ENCODE data around the gene ASB10. TPM values are rescaled to one million over a fixed set of nuclear protein-coding genes. Genes with fewer than 3 reads are reported as not detected.

The ASB10 gene
- total and polyA plus RNA-seq, 2 donors (not counting 1 experiment from before 2014, with no cell fraction given), result not detected

DNA sequence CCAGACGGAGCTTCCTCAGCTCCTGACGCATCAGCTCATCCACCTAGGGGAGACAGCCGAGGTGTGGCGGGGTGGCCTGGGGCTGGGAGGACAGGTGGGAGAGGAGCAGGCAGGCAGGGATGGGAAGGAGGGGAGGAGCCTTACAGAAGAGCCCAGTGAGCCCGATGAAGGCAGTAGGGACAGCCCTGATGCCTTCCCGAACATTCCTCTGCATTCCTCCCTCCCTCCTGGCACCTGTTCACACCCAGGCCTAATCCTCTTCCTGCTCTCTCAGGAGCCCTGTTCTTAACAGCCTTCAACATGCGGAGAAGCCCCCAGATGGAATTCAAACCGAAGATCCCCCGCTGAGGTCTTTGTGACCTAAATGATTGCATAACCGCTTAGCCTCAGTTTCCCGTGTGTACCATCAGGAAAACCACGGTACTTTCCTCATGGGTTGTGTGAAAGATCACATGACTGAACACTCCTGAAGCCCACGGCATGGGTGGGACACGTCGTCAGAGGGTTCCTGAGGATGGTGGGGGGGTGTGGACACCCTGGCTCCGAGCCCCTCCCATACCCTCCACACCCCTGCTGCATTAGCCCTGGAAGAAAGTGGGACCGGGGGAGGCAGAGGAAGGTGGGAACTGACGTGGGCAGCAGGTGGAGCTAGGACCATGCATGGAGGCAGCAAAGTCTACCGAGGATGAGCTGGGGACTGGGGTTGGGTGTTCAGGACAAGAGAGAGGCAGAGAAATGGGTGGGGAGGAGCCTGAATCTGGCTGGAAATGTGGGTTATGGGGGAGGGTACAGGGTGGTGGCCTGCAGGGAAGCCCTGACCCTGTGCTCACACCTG is 8.8 kb upstream of the ASB10 start:
- ChIA-PET POLR2A (no interaction called here), CTCF (no interaction called here)
- 53% methylated on average over 10 of the region's 19 CpGs for WGBS (ENCODE audit: insufficient coverage)
- Mint-ChIP-seq H3K4me1 (no peaks in the 10 kb centered on the region), H3K4me3 (no peak overlapping the region), H3K27ac (no peak overlapping the region), H3K27me3 (peaks cover 2% of the 10 kb centered on the region), H3K9me3 (ENCODE audit: insufficient read depth) (no peaks in the 10 kb centered on the region)
- Histone ChIP-seq H3K27me3 (replicated peaks in 1 of 4; ENCODE audit: control extremely low read depth in 1 of 4, control insufficient read depth in 3 of 4, insufficient read depth in 4 of 4, low read length in 3 of 4) (peaks cover 0 to 14% (median 0%) of the 10 kb centered on the region in 4 experiments), H4K20me1 (ENCODE audit: control insufficient read depth, insufficient read depth, low read length, poor library complexity, severe bottlenecking) (no peaks in the 10 kb centered on the region), H3K4me2 (replicated peaks; ENCODE audit: low read depth, low read length, poor library complexity, severe bottlenecking) (no peak overlapping the region), H3K9ac (ENCODE audit: low read length) (no peak overlapping the region), H3K4me1 (ENCODE audit: control insufficient read depth in 2 of 2, insufficient read depth in 2 of 2, low read length in 2 of 2) (no peaks in the 10 kb centered on the region), H2AFZ (ENCODE audit: insufficient read depth, low read depth, low read length, poor library complexity, severe bottlenecking) (no peak overlapping the region), H3K79me2 (ENCODE audit: control insufficient read depth, insufficient read depth, low read length) (no peaks in the 10 kb centered on the region), H3K9me3 (ENCODE audit: control extremely low read depth in 1 of 3, control insufficient read depth in 2 of 3, insufficient read depth in 1 of 3, low read length in 2 of 3) (no peaks in the 10 kb centered on the region), H3K36me3 (replicated peaks in 1 of 2; ENCODE audit: control extremely low read depth in 1 of 2, control insufficient read depth in 1 of 2, extremely low read depth in 1 of 2, insufficient read depth in 2 of 2, low read length in 1 of 2) (no peaks in the 10 kb centered on the region), H3K4me3 (ENCODE audit: control extremely low read depth in 1 of 5, extremely low read depth in 1 of 5, insufficient read depth in 1 of 5, low read depth in 2 of 5, low read length in 4 of 5) (no peak overlapping the region), H3K27ac (ENCODE audit: low read length in 2 of 2) (no peak overlapping the region)
- intact Hi-C loops (cut with micrococcal nuclease), result no loop called here
- ATAC-seq (ENCODE audit: low read depth), result no peak
- no peak for DNase-seq
- TF ChIP-seq, protein P1, sequence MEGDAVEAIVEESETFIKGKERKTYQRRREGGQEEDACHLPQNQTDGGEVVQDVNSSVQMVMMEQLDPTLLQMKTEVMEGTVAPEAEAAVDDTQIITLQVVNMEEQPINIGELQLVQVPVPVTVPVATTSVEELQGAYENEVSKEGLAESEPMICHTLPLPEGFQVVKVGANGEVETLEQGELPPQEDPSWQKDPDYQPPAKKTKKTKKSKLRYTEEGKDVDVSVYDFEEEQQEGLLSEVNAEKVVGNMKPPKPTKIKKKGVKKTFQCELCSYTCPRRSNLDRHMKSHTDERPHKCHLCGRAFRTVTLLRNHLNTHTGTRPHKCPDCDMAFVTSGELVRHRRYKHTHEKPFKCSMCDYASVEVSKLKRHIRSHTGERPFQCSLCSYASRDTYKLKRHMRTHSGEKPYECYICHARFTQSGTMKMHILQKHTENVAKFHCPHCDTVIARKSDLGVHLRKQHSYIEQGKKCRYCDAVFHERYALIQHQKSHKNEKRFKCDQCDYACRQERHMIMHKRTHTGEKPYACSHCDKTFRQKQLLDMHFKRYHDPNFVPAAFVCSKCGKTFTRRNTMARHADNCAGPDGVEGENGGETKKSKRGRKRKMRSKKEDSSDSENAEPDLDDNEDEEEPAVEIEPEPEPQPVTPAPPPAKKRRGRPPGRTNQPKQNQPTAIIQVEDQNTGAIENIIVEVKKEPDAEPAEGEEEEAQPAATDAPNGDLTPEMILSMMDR (IDR thresholded peaks at IDR 0.05), result no peak
- no peak for TF ChIP-seq EZH2 (IDR thresholded peaks at IDR 0.05; ENCODE audit: borderline replicate concordance, insufficient read depth, low read depth, low read length, poor library complexity, severe bottlenecking)

DNA sequence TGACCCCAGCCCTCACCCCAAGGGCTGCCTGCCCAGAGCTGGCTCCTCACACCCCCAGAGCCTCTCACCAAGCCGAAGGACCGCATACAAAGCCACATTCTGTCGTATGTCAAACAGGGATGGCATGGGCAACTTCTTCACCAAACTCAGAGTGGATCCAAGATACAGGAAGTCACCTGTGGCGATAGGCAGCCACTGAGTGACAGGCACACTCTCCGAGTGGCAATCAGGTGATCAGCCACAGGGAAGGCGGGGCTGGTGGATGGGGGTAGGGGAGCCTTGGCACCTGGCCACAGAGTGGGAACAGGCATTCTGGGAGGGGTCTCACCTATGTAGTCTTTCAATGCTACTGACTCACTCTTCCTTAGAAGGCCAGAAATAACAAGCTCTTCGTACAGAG is 7.1 kb upstream of the ASB10 start:
- no peak overlapping the region for H3K27ac ChIP-seq (ENCODE audit: low read length in 2 of 2)
- POLR2A ChIA-PET, result no interaction called here
- no peak overlapping the region for H3K27ac Mint-ChIP-seq

More for the DNA sequence above, 7.1 kb upstream of the ASB10 start:
- Histone ChIP-seq H3K9ac (ENCODE audit: low read length) (no peak overlapping the region), H3K9me3 (ENCODE audit: control extremely low read depth in 1 of 3, control insufficient read depth in 2 of 3, insufficient read depth in 1 of 3, low read length in 2 of 3) (no peaks in the 10 kb centered on the region), H4K20me1 (ENCODE audit: control insufficient read depth, insufficient read depth, low read length, poor library complexity, severe bottlenecking) (no peaks in the 10 kb centered on the region), H3K4me2 (replicated peaks; ENCODE audit: low read depth, low read length, poor library complexity, severe bottlenecking) (no peak overlapping the region), H3K27me3 (replicated peaks in 1 of 4; ENCODE audit: control extremely low read depth in 1 of 4, control insufficient read depth in 3 of 4, insufficient read depth in 4 of 4, low read length in 3 of 4) (peaks cover 0 to 15% (median 0%) of the 10 kb centered on the region in 4 experiments), H2AFZ (ENCODE audit: insufficient read depth, low read depth, low read length, poor library complexity, severe bottlenecking) (no peak overlapping the region), H3K4me1 (ENCODE audit: control insufficient read depth in 2 of 2, insufficient read depth in 2 of 2, low read length in 2 of 2) (no peaks in the 10 kb centered on the region), H3K36me3 (replicated peaks in 1 of 2; ENCODE audit: control extremely low read depth in 1 of 2, control insufficient read depth in 1 of 2, extremely low read depth in 1 of 2, insufficient read depth in 2 of 2, low read length in 1 of 2) (no peaks in the 10 kb centered on the region), H3K79me2 (ENCODE audit: control insufficient read depth, insufficient read depth, low read length) (no peaks in the 10 kb centered on the region), H3K4me3 (ENCODE audit: control extremely low read depth in 1 of 5, extremely low read depth in 1 of 5, insufficient read depth in 1 of 5, low read depth in 2 of 5, low read length in 4 of 5) (no peak overlapping the region)
- no peaks in the 10 kb centered on the region for H3K9me3 Mint-ChIP-seq (ENCODE audit: insufficient read depth)
- CTCF ChIA-PET, result no interaction called here
- DNase-seq (no peak), ATAC-seq (ENCODE audit: low read depth) (no peak)
- peaks cover 10% of the 10 kb centered on the region for H3K27me3 Mint-ChIP-seq
- intact Hi-C loops (cut with micrococcal nuclease), result no loop called here
- TF ChIP-seq, protein P1 (IDR thresholded peaks at IDR 0.05), result no peak
- no peak for TF ChIP-seq EZH2 (IDR thresholded peaks at IDR 0.05; ENCODE audit: borderline replicate concordance, insufficient read depth, low read depth, low read length, poor library complexity, severe bottlenecking)
- no peaks in the 10 kb centered on the region for H3K4me1 Mint-ChIP-seq
- H3K4me3 Mint-ChIP-seq, result no peak overlapping the region
- WGBS (ENCODE audit: insufficient coverage), result 66% methylated on average over 6 of the region's 7 CpGs
